NCI-H2107 treated with DMSO at 0.1 percent for 48 hours (cell line): Measurements from ENCODE around the gene MAML2.
A peak's percentile ranks its signal among the peaks of the same experiment; 100 is the strongest.

ENCODE experiments used
- DNase-seq: peaks from one replicate; lab custom pipeline; 2025; ENCODE audit not compliant: unreplicated experiment; lab: John Stamatoyannopoulos, UW

Gene MAML2

DNA sequence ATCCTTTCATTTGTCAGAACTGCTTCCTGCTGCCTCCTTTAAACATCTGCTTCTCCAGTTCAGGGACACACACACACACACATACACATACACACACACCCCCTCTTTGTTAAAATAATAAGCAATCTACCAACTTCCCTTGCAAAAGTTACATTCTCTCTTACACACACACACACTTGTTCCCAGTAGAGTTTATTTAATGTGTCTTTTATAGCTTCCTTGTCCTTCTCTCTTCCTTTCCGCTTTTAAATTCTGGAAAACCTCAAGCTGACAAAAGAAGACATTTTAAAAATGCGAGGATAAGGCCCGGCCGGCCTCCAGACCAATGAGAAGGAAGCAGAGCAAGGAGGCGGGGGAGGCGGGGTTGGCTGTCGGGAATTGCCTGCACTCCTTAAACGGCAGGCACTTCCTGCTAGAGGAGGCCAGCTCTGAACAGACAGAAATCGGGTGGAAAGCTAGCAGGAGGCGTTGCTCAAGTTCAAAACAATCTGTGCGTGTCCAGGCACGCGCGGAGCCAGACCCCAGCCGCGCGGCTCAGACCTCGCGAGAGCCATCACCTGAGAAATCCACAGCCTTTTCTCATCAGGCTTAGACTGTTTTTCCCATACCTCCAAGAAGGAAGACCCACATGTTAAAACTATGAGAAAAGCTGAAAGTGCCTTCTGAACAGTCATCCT, 99.9 kb downstream of the MAML2 start:
- peak; percentile 92 for DNase-seq

DNA sequence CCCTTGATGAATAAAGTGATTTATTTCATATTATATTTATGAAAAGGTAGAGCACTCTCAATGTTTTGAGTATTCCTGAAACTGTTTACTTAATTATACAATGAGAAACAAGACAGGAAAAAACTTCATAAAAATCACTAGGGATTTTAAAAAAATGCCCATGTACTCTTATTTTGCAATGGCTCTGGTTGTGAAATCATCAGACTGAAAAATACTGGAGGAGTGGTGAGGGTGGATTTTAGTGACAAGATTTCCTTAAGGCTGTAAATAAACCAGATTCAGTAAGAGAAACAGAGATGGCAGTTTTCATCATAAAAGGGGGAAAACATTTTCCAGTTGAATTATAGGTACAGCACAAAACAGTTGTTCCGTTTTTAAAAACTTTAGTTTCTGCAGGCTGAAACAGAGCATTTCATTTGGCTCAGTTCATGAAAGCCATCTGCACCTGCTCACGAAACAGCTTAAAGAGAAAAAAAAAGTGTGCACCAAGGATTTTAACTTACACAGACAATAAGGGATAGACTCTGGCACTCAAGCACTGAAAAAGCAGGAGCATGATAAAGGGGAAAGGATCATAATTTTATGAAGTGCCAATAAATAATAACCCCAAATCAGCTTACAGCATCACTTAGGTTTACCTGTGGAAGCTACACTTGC, 100.7 kb downstream of the MAML2 start:
- DNase-seq = no peak

DNA sequence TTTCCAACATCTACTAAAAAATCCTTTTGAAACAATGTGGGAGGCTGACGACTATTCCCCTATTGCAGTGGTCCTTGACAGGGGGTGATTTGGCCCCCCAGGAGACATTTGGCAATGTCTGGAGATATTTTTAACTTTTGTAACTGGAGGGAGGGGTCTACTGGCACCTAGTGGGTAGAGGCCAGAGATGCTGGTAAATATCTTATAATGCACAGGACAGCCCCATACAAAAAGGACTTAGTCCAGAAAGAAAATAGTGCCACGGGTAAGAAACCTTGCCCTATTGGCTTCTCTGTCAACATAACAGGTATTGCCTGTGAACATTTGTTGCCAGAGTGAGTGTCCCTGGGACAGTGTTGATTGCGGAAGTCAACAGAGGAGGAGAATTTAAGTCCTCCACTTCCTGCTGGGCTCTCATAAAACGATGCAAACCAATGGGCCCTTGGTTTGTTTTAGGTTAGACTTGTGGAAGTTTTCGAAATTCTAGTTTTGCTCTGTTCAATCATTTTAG, 101.6 kb downstream of the MAML2 start:
- no peak for DNase-seq

DNA sequence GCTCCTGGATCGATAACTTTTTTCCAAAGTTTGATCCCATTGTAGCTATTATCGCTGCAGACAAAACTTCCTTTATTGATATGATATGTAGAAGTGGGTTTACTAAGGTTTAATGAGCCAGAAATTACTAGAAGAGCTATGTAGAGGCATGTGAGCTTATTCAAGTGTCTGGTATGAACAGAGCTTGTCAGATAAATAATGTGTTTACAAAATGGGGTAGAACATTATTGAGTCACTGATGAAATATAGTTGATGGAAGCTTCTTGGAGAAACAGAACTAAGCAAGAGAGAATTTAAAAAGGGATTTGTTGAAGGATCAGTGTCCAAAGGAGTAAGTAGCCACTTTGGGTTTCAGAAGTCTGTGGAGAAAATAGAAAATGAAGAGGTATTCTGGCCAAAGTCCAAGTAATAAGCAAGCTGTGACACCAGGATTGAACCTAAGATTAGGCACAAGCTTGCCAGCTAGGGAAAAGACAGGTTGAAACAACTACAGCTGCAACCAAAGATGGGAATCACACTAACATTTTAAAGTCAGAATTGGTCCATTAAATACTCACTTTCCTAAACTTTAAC, 104.3 kb downstream of the MAML2 start:
- DNase-seq = no peak

DNA sequence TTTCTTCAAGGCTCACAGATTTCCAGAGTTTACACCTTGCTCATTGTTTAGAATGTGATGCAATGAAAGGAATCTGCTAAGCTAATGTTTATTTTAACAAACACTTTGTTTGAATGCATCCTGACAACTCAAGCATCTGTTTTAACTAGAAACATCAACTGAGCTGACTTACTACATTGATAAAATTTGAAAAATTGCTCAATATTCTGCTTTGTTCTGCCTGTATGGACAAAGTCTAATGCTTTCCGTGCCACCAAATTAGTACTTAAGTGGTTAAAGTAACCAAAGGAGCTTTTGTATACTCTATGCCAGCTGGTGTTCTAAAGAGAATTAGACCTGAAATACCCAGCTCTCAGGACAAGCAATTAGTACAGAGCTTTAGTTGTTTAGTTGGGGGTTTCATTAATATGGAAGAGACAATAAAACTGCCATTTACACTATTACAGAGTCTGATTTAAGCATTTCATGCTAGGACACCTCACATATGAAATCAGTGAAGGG, 105.2 kb downstream of the MAML2 start:
- DNase-seq = peak; percentile 77

DNA sequence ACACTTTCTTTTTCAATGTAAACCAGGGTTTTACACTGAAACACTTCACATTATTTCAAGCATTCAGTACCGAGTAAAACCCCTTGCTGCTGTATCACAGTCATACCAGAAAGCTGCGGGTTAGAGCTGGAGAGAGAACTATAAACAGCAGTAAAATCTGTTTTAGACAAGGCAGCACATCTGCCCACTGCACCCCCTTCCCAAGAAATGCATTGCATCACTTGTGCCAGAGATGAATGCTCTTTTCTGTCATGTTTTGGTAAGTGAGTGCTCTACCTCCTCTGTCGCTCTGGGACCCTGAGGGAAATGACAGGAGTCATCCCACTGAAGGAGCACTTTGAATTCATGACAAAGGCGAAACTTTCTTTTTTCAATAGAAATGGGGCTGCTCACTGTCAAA, 107.2 kb downstream of the MAML2 start:
- DNase-seq = no peak

DNA sequence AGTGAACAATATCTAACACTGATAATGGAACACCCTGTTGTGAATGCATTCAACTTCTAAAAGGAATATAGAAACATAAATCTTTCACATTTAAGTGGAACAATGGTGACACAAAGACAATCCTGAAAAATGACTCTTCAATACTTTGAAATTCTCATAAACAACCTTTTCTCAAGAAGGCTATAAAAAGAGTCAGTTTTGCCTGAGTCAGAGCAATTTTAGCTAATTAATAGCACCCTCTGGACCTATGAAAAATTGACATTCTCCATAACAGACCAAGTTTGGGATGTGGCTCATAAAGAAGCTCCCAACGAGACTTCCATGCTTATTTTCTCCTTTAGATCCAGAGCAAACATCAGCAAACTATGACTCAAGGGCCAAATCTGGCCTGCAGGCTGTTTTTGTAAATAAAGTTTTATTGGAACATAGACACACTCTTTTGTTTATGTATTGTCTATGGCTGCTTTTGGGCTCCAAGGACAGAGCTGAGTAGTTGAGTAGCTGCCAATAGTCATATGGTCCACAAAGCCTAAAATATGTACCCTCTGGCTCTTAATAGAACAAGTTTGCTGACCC, 108.0 kb downstream of the MAML2 start:
- DNase-seq = no peak

DNA sequence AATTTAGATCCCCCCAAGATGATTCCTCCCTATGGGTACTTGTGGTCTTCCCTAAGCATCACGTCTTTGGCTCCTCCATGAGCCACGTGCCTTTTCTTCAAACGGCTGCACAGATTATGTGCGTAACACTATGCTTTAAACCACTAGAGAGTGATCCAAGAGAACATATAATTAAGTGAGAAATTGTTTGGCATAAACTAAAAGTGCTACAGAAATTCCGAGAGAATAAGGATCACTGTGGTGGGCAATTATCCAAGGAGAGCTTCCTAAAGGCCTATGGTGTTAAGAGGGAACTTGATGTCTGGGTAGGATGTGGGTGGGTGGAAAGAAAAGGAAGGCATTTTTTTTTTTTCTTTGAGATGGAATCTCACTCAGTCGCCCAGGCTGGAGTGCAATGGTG, 110.9 kb downstream of the MAML2 start:
- DNase-seq = no peak

DNA sequence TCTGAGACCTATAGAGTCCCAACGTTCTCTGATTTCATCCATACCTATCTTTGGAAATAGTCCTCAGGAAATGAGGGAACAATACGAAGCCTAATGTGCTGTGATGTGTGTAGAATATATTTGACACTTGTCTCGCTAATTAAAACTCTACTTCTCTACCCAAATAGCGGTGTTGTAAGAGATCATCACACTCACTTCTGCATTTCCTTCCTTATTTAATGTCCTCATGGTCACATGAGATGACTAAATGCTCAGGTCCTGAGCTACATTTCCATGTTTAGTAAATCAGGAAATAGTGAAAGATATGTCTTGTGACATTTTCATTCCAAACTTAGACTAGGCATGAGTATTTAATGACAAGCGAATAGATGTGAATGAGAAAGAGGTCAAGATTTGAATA, 112.3 kb downstream of the MAML2 start:
- DNase-seq = no peak

DNA sequence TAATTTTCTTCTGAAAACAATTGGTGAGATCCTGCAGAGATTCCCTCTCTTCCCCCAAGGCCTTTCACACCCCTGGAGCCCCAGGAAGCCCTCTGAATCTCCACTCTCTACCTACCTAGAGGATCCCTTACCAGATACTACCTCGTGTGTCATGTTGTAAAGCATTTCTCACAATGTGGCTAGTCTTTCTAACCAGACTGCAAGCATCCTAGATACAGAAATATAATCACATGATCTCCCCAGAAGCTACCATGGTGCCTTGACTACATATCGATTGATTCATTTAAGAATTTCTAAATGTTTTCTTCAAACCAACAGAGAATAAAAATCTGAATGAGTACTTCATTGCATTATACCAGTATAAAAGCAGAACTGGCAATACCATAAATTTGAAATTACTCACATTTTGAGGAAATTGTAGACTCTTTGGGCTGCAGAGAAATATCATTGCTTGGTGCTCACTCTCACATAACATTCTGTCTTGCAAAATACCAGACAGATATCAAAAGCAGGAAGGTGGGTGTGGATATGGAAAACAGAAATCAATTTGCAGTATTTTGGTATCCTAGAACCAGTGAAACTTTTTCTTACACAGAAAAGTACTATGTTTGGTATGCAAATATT, 113.5 kb downstream of the MAML2 start:
- DNase-seq = no peak

DNA sequence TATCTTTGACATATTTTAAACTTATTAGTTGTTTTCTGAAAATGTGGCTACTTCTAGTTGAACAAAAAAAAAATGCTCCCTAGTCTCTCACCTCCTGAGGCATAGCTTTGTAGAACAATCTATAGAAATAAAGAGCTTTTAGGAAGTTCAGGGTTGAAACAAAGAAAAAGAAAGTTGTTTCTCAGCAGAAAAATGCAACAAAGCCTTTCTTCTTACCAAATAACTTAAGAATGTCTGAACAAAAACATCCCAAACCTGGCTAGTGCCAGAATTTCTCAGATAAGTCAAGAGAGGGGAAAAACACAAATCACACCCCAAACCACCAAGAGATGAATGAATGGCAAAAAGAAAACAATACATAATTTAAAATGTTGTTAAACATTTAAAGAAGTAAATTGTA, 114.1 kb downstream of the MAML2 start:
- no peak for DNase-seq

DNA sequence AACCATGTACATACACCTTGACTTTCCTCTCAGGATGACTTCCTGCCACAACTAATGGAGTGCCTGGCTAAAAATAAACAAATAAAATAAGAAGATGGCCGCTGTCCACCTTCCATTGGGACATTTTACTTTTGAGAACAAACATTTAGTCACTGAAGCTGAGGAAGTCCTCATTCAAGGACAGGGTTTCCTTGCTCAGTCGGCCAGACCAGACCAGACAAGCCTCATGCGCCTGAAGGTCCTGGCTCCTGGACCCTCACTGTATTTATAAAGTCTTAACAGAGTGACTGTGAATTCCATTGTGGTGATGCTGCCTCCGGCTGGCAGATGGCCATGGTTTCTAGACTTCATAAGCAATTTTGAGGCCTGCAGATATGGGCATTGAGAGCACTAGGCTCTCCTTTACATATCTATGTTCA, 114.5 kb downstream of the MAML2 start:
- DNase-seq = no peak

DNA sequence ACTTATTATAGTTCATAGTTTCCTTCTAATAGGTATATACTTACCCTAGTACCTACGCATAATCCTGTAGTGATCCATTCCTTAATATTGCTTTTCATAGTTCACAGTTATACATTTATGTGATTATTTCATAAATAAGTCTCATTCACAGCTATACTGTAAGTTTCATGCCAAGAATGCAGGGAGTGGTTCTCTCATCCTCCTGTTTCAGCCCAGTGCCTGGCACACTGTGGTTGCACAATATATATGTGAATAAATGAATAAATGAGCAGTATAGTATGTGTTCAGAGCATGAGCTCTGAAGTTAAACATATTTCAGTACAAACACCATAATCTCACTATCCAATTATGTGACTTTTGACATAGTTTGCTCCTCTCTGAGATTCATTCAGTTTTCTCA, 115.8 kb downstream of the MAML2 start:
- DNase-seq = no peak

DNA sequence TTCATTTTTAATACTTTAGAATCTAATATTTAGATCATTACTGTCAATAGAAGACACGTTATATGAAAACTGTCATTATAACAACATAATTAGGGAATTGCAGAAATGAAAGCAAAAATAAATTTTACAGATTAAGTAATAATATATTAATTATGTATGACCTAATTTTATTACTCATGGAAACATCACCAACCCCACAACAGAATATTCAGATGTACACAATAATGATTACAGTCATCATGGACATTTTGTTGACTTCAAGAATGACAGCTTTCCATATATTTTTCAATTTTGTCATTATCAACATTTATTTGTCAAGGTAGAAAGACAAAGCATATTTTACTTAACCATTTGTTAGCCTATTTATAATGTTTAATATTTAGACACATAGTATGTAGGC, 119.9 kb downstream of the MAML2 start:
- no peak for DNase-seq

DNA sequence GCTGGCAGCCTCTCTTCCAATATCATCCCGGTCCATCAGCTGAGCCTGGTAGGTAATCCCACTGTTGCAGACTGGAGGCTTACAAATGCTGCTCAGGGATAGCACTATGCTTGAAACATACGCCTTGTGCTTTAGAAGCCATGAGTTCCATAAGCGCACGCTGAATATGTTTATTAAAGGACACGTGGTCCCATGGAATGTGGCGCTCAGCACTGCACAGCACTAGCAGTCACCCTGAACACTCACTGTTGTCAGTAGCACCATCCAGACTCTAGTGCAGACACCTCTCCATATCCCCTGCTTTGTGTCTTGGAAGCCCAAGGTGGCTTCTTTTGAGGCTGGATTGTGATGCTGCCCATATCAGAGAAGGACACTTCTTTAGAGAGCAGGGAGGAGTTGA, 120.9 kb downstream of the MAML2 start:
- no peak for DNase-seq

DNA sequence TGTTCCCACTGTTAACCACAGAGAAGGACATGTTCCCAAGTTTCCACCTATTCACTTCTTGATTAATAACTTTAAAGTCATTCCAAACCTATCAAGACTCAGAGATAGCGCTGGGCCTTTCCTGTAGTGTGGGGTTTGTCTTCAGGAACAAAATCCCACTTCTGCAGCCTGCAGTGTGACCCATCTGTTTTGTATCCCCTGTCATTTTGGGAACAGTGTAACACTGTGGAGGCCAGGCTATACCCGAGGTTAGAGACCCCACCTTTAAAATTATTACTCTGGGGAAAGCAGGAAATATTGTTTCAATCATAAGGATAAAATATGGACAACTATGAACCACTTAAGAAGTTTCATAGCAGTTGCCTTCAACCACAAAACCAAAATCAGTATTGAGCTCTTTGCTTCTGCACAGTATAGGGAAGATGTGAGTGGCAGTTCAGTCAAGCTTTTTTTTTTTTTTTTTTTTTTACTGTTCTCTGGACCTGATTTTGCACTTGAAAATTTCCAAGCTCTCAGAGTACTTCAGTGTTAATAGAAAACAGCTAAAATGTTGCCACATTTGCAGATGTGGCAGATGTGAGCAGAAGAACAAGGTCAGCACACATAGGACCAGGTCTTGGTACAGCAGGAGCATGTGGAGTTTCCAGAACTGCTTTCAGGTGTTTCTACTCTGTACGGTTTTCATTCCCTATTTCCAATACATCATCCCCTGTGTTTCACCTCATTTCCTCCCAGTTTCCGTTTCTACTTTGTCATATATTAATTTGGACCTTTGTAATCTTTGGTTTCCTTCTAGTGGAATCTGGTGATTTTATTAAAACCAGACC, 121.5 kb downstream of the MAML2 start:
- DNase-seq = no peak

DNA sequence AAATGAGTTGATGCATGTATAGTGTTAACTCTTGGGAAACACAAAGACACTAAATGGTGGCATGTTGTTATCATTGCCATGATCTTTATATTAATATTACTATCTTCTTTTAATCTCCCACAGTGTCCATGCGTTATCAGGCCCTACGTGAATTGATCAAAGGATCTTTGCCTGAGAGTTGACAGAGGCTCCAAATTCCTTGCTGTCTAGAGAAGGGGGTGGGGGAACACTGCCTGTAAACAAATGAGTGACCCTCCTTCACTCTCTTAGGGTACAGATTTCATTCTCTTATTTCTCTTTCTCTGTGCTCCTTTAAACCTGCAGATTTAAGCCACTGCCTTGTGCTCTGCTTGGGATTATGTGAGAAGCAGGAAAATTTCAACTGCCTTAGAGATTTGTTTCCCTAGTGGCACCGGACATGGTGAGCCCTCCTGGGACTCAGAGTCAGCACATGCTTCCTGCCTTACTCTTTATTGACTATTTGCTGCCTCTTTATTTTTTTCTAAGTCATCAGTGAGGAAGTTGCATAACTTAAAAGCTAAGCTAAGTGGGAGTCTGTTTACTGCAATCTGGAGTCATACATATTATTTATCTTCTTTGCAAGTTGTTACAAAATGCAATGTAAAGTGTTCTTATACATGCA, 122.9 kb downstream of the MAML2 start:
- no peak for DNase-seq

DNA sequence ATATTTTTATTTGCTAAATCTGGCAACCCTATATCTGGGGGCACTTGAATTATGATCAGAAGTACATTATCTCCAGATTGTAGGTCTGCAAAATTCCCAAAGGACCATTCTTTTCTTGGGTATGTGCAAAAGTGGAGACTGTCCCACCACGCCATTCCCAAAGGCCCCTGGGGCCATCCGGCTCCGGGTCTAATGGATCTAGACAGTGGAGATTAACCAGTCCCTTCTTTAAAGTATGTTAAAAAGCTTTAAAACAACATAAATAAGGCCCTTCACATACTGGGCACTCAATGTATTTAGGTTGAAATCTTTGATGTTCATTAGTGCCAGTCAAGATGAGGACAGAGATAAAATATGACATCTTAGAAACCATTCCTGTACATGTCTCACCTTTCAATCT, 124.1 kb downstream of the MAML2 start:
- no peak for DNase-seq

DNA sequence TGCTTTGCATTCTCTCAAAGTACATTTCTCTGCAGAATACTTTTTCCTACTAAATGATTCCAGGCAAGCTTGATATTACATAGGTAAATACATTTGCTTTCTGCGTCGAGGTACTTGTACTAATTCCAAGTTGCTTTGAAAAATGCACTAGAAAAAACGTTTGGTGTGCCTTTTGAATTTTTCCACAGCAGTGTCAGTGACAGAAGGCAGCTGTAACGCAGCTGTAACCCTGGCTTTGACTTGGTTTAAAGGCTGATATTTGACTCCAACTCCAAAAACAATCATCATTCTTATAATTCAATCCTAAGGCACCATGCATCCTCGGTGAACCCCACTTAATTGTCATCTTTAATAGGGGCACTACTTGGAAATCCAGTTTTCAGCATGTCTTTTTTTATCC, 125.0 kb downstream of the MAML2 start:
- no peak for DNase-seq

DNA sequence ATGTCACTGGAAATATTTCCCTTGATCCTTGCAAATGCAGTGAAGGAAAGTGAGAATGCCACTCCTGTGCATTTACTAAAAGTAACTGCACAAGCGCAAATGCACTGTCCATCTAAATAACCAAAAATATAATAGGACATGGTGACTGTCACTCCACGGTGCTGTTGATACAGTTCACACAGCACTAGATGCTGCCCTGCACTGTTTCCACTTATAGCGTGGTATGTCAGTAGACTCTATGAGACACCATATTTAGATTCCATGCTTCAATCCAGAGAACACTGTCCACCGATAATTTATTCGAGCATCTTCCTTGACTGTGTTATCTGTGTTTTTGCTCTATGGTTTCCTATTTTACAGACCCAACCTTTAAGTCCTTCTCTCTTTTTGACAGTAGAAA, 125.8 kb downstream of the MAML2 start:
- DNase-seq = no peak
